HG02642 (cell line): ENCODE results near the gene MUS81.

Experiments
- ATAC-seq: cut with Tn5 transposase; IDR thresholded peaks from one replicate; pipeline ENCODE4 v1.9.1; 2021; ENCODE audit warnings: mild to moderate bottlenecking; ENCODE audit not compliant: unreplicated experiment, poor library complexity

Gene MUS81

DNA sequence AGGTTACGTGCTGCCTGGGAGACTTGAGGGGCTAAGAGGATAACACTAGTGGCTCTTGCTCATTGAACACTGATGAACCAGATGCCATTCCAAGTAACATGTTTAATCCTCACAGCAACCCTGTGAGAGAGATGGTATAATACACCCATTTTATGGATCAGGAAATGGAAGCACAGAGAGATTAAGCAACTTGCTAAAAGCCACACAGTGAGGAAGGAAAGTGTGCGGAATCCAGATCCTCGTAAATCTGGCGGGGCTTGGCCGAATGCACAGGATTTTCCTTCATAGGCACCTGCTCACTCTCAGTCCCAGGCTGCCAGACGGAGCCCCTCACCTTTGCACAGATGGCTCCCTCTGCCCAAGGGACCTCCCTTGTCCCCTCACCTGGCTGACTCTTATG, 47.6 kb downstream of the MUS81 start:
- no peak for ATAC-seq

DNA sequence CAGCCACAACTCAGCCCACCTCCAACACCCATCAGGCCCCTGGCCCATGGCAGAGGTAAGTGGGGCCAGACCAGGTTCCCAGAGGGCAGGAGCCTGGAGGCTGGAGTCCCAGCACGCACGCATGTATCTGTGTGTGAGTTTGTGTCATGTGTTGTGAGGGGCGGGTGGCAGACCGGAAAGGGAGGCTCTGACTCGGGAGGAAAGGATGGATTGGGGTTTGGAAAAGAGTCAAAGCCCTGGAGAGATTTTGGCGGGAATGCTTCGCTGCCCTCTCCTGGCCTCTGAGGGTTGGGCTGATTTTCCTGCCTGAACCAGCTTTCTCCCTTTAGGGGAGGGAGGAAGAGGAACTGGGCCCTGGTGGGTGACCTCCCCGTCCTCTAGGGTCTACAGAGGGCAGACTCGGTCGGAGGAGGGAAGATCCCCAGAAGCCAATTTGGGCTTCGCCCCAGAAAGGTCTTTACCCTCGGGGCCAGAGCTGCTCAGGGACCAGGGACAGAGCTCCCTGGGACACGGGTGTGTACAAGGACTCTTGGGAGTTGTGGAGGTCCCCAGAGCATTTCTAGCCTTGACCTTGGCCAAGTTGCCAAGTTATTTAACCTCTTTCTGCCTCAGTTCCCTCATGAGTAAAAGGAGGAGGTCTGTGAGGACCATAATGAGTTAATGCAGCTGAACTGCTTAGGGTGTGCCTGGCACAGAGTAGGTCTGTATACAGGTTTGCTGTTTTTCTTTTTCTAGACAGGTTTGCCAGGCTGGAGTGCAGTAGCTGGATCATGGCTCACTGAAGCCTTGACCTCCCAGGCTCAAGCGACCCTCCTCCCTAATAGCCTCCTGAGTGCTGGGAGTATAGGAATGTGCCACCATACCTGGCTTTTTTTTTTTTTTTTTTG, 51.7 kb downstream of the MUS81 start:
- ATAC-seq = no peak

DNA sequence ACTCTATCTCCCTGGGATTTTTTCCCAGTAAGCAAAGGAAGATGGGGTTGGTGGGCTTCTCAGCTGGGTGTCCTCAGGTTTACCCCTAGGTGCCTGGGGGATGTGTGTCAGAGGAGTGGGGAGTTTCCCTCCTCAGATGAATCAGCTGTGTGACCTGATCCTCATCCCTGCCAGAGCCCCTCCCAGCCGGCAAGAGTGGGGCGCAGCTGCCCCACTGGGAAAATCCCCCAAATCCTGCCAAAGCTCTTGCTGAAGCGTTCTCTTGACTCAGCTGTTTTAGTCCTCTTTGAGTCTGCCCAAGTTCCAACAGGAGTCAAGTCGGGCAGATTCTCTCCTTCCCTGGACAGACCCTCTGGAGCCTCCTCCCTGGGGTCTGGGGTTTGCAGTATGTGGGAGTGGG, 52.6 kb downstream of the MUS81 start:
- no peak for ATAC-seq

DNA sequence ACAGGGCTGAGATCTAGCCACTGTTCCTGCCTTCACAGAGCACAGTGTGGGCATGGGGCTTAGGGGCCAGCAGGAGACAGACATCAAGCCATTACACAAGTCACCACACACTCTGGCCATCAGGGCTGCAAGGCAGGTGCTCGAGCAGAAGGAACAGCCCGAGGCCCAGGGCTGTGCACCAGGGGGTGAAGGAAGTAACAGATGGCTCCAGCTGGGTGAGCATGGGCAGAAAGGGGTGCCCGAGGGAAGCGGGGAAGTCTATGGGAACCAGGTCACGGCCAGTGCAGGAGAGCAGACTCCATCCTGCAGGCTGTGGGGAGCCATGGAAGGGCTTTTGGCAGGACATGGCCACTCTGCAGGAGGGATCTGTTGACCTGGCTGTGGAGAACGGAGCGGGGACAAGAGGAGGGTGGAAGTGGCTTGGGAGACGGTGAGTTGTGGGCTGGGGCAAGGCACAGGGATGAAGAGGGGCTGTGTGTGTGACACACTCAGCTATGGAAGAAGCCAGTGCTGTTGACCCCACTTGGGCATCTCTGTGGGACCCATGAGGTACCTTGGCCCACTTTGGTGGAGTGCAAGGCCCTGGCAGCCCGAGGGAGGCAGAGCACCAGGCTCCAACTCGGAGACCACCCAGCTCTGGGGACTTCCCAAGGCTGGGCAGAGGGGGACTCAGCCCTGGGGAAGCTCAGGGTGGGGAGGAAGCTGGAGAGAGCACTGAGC, 55.0 kb downstream of the MUS81 start:
- ATAC-seq = no peak

DNA sequence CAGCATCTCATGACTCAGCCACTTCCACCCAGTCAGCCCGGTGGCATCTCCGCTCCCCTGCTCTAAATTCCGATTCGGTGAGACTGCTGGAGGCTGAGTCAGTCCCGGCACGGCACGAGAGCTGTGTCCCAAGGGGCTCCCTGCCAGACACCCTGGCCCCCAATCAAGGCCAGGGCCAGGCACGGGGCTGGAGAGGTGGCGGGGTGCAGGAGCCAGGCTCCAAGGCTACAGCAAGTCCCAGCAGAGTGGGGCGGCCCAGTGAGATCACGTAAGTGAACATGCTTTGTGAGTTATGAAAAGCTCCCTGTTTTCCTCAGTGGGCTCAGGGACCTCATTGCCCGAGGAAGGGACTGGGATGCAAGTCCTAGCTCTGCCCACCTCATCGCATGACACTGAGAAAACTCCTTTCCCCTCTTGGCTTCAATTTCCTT, 55.6 kb downstream of the MUS81 start:
- ATAC-seq = no peak
